Measurements from ENCODE around the gene ZBTB20.

The ZBTB20 gene

GRCh38 chr3:114800272-114801031 lies 346.6 kb downstream of the ZBTB20 start:
- no peak overlapping the region for H3K27ac Mint-ChIP-seq
- no peak overlapping the region for H3K4me3 Mint-ChIP-seq
- H3K4me1 Mint-ChIP-seq (ENCODE audit: low read depth) = no peaks in the 10 kb centered on the region
- no peaks in the 10 kb centered on the region for H3K27me3 Mint-ChIP-seq (ENCODE audit: low read depth)
- H3K9me3 Mint-ChIP-seq = no peaks in the 10 kb centered on the region
- H3K36me3 Mint-ChIP-seq (ENCODE audit: low read depth) = no peaks in the 10 kb centered on the region
- DNase-seq (ENCODE audit: low spot score) = no peak

- no peaks in the 10 kb centered on the region for H3K27me3 Mint-ChIP-seq (ENCODE audit: low read depth)
- H3K27ac Mint-ChIP-seq = no peak overlapping the region
- no peak overlapping the region for H3K4me3 Mint-ChIP-seq
- no peaks in the 10 kb centered on the region for H3K4me1 Mint-ChIP-seq (ENCODE audit: low read depth)
- H3K36me3 Mint-ChIP-seq (ENCODE audit: low read depth) = no peaks in the 10 kb centered on the region
- H3K9me3 Mint-ChIP-seq = no peaks in the 10 kb centered on the region
- DNase-seq (ENCODE audit: low spot score) = no peak
These were observed 347.3 kb downstream of the ZBTB20 start for GRCh38 chr3:114799816-114800215.

GRCh38 chr3:114796796-114797195 lies 350.3 kb downstream of the ZBTB20 start:
- Mint-ChIP-seq H3K36me3 (ENCODE audit: low read depth) (no peaks in the 10 kb centered on the region), H3K27ac (no peak overlapping the region), H3K27me3 (ENCODE audit: low read depth) (no peaks in the 10 kb centered on the region), H3K4me3 (no peak overlapping the region), H3K4me1 (ENCODE audit: low read depth) (no peaks in the 10 kb centered on the region), H3K9me3 (no peaks in the 10 kb centered on the region)
- no peak for DNase-seq (ENCODE audit: low spot score)

GRCh38 chr3:114794894-114795630 lies 352.0 kb downstream of the ZBTB20 start:
- no peak for DNase-seq (ENCODE audit: low spot score)
- Mint-ChIP-seq H3K4me1 (ENCODE audit: low read depth) (no peaks in the 10 kb centered on the region), H3K4me3 (no peak overlapping the region), H3K36me3 (ENCODE audit: low read depth) (no peaks in the 10 kb centered on the region), H3K9me3 (no peaks in the 10 kb centered on the region), H3K27ac (no peak overlapping the region), H3K27me3 (ENCODE audit: low read depth) (no peaks in the 10 kb centered on the region)

DNA sequence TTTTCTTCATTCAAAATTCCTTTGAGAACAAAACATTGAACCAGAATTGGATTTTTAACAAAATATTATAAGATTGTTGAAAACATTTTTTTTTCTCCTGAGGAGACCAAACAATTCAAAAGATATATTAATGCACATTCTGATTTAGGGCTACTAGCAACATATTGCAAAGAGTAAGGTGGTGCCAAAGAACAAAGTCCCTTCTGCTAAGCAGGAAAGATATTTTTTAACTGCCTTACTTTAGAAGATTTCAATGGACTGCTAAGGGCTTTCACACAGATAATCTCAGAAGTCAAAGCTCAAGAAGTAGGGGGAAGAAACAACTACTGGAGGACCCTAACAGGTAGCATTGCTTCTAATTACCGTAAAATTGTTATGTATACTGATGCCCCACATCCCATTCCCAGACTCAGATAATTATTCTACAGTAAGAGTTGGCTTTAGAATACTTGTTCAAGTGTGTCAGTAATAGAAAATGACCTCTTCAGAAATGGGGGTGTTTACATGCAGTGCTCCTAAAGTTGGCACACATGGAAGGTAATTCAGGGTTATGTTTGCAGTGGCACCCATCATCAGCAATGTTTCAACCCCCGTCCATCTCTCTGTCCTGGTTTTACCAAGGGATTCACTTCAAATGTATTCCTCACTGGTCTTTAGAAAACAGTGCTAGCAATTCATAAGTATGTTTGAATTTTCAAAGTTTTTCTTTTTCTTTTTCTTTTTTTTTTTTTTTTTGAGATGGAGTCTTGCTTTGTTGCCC lies 354.7 kb downstream of the ZBTB20 start:
- Mint-ChIP-seq H3K27me3 (ENCODE audit: low read depth) (no peaks in the 10 kb centered on the region), H3K4me3 (no peak overlapping the region), H3K27ac (no peak overlapping the region), H3K36me3 (ENCODE audit: low read depth) (no peaks in the 10 kb centered on the region), H3K4me1 (ENCODE audit: low read depth) (no peaks in the 10 kb centered on the region), H3K9me3 (no peaks in the 10 kb centered on the region)
- DNase-seq (ENCODE audit: low spot score) = no peak

- no peak overlapping the region for H3K27ac Mint-ChIP-seq
- DNase-seq (ENCODE audit: low spot score) = no peak
- H3K9me3 Mint-ChIP-seq = no peaks in the 10 kb centered on the region
- no peaks in the 10 kb centered on the region for H3K4me1 Mint-ChIP-seq (ENCODE audit: low read depth)
- no peak overlapping the region for H3K4me3 Mint-ChIP-seq
- H3K36me3 Mint-ChIP-seq (ENCODE audit: low read depth) = no peaks in the 10 kb centered on the region
- no peaks in the 10 kb centered on the region for H3K27me3 Mint-ChIP-seq (ENCODE audit: low read depth)
These were observed 356.3 kb downstream of the ZBTB20 start for GRCh38 chr3:114790752-114791151.

GRCh38 chr3:114789803-114790202 lies 357.3 kb downstream of the ZBTB20 start:
- DNase-seq (ENCODE audit: low spot score) = no peak
- Mint-ChIP-seq H3K9me3 (no peaks in the 10 kb centered on the region), H3K4me3 (no peak overlapping the region), H3K4me1 (ENCODE audit: low read depth) (no peaks in the 10 kb centered on the region), H3K36me3 (ENCODE audit: low read depth) (no peaks in the 10 kb centered on the region), H3K27ac (no peak overlapping the region), H3K27me3 (ENCODE audit: low read depth) (no peaks in the 10 kb centered on the region)

DNA sequence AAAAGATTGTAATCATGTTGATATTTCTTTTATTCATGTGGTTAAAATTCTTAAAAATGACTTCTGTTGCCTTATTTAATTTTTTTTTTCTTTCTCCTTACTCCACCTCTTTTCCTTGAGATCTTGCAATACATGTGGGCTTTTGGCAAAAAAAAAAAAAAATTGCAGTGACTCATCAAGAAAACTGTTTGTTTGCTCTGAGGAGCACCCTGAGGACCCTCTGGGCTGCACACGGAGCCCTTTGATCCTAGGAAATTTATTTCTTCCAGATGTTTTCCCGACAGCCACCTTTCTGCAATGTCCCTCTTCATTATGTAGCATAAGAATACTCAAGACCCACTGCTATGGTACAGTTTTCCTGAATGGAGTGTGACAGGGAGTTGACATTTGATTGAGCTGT lies 371.7 kb downstream of the ZBTB20 start:
- Mint-ChIP-seq H3K27ac (no peak overlapping the region), H3K36me3 (ENCODE audit: low read depth) (no peaks in the 10 kb centered on the region)

GRCh38 chr3:114770874-114771273 lies 376.2 kb downstream of the ZBTB20 start:
- H3K36me3 Mint-ChIP-seq (ENCODE audit: low read depth) = no peaks in the 10 kb centered on the region
- no peaks in the 10 kb centered on the region for H3K27me3 Mint-ChIP-seq (ENCODE audit: low read depth)
- DNase-seq (ENCODE audit: low spot score) = no peak
- no peaks in the 10 kb centered on the region for H3K4me1 Mint-ChIP-seq (ENCODE audit: low read depth)
- no peak overlapping the region for H3K4me3 Mint-ChIP-seq
- no peak overlapping the region for H3K27ac Mint-ChIP-seq
- H3K9me3 Mint-ChIP-seq = peaks cover 25% of the 10 kb centered on the region

More for the DNA sequence above, 371.7 kb downstream of the ZBTB20 start:
- Mint-ChIP-seq H3K27me3 (ENCODE audit: low read depth) (no peaks in the 10 kb centered on the region), H3K4me3 (no peak overlapping the region), H3K9me3 (peaks cover 25% of the 10 kb centered on the region), H3K4me1 (ENCODE audit: low read depth) (peaks cover 2% of the 10 kb centered on the region)
- DNase-seq (ENCODE audit: low spot score) = no peak

- no peak for DNase-seq (ENCODE audit: low spot score)
These were observed 383.0 kb downstream of the ZBTB20 start for GRCh38 chr3:114764056-114764492.

DNA sequence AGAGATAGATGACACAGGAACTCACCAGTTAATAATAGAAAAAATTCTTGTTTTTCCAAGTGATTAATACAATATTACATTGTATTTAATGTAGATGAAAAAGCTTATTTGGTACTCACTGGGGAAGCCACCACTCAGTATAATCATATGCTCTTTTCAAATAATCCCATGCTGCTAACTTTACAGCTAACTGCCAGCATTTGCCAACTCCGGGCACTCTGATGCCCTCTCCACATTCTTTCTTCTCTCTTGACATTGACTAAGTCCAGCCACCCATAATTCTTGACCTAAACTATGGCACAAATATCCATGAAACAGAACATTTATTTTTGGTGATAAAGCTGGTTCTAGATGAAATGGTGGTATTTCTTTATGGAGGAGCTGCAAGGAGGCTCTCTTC lies 384.9 kb downstream of the ZBTB20 start:
- no peaks in the 10 kb centered on the region for H3K36me3 Mint-ChIP-seq (ENCODE audit: low read depth)

More at GRCh38 chr3:114764056-114764492, 383.0 kb downstream of the ZBTB20 start:
- no peaks in the 10 kb centered on the region for H3K4me1 Mint-ChIP-seq (ENCODE audit: low read depth)
- no peaks in the 10 kb centered on the region for H3K27me3 Mint-ChIP-seq (ENCODE audit: low read depth)
- H3K27ac Mint-ChIP-seq = no peak overlapping the region
- no peak overlapping the region for H3K4me3 Mint-ChIP-seq
- no peaks in the 10 kb centered on the region for H3K36me3 Mint-ChIP-seq (ENCODE audit: low read depth)
- no peaks in the 10 kb centered on the region for H3K9me3 Mint-ChIP-seq

DNA sequence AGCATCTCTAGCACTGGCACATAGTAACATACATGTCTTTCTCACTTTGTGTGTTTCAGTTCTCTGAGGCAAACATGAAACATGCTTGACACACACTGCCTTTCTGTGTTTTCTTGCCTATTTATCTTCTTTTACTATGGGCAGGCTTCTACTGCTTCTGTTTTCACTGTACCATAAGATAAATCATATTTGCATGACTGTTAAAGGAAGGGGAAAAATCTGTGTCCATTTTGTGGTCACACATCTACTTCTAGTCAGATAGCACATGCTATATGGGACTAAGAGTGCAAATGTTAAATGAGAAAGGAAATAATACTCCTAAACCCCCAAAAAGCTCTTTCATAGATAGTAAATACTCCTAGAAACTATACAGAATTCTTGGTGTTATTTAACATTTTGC lies 386.4 kb downstream of the ZBTB20 start:
- DNase-seq (ENCODE audit: low spot score) = no peak
- no peaks in the 10 kb centered on the region for H3K36me3 Mint-ChIP-seq (ENCODE audit: low read depth)
- no peaks in the 10 kb centered on the region for H3K27me3 Mint-ChIP-seq (ENCODE audit: low read depth)
- no peaks in the 10 kb centered on the region for H3K4me1 Mint-ChIP-seq (ENCODE audit: low read depth)
- H3K27ac Mint-ChIP-seq = no peak overlapping the region
- H3K4me3 Mint-ChIP-seq = no peak overlapping the region
- no peaks in the 10 kb centered on the region for H3K9me3 Mint-ChIP-seq

More for the DNA sequence above, 384.9 kb downstream of the ZBTB20 start:
- no peak for DNase-seq (ENCODE audit: low spot score)
- H3K27me3 Mint-ChIP-seq (ENCODE audit: low read depth) = no peaks in the 10 kb centered on the region
- H3K4me1 Mint-ChIP-seq (ENCODE audit: low read depth) = no peaks in the 10 kb centered on the region
- no peaks in the 10 kb centered on the region for H3K9me3 Mint-ChIP-seq
- H3K27ac Mint-ChIP-seq = no peak overlapping the region
- no peak overlapping the region for H3K4me3 Mint-ChIP-seq

GRCh38 chr3:114758831-114759699 lies 388.0 kb downstream of the ZBTB20 start:
- no peak for DNase-seq (ENCODE audit: low spot score)
- H3K27me3 Mint-ChIP-seq (ENCODE audit: low read depth) = no peaks in the 10 kb centered on the region
- no peaks in the 10 kb centered on the region for H3K9me3 Mint-ChIP-seq
- H3K4me1 Mint-ChIP-seq (ENCODE audit: low read depth) = no peaks in the 10 kb centered on the region
- no peak overlapping the region for H3K4me3 Mint-ChIP-seq
- no peak overlapping the region for H3K27ac Mint-ChIP-seq
- H3K36me3 Mint-ChIP-seq (ENCODE audit: low read depth) = no peaks in the 10 kb centered on the region

Measured in T-helper 2 cell treated with Interferon-gamma antibody and Interleukin-4, amounts not matched to agents 5 μg/mL and 100 μg/mL, for 36 hours (primary cell).